Upper lobe of right lung (tissue), 1 donor: Measurements from ENCODE around the gene SPRR2E. TPM values are rescaled to one million over a fixed set of nuclear protein-coding genes. Genes with fewer than 3 reads are reported as not detected.
"Not testable (repeated sequence)": the region's sequence is repeated elsewhere in the genome, so short reads cannot be mapped to it uniquely, and the experiment has no call there.

ENCODE experiments used
- ATAC-seq: fragments of 200-7000 bp; cut with Tn5 transposase; one replicate; pipeline ENCODE4 v1.9.1; 2020; ENCODE audit warnings: mild to moderate bottlenecking, moderate library complexity
- DNase-seq: peaks from one replicate; pipeline ENCODE4 v3.0.0-alpha.2; 2020
- H3K27ac ChIP-seq: fragments of 200-600 bp; one replicate; pipeline ENCODE4 v1.8.0; 2022
- H3K27me3 ChIP-seq: fragments of 200-600 bp; one replicate; pipeline ENCODE4 v1.8.0; 2022; ENCODE audit warnings: mild to moderate bottlenecking
- H3K36me3 ChIP-seq: fragments of 200-600 bp; one replicate; pipeline ENCODE4 v1.8.0; 2022
- H3K4me1 ChIP-seq: fragments of 200-600 bp; one replicate; pipeline ENCODE4 v1.8.0; 2022
- H3K4me3 ChIP-seq: fragments of 200-600 bp; one replicate; pipeline ENCODE4 v1.8.0; 2022; ENCODE audit warnings: mild to moderate bottlenecking
- H3K9me3 ChIP-seq: fragments of 200-600 bp; one replicate; pipeline ENCODE4 v1.8.0; 2022
- CTCF ChIP-seq: fragments of 200-600 bp; IDR thresholded peaks from one replicate; pipeline ENCODE4 v1.8.0; 2022; ENCODE audit warnings: antibody characterized with exemption
- intact Hi-C: fragments of 100-400 bp; cut with DNase I; formaldehyde crosslinking; loops from one replicate; pipeline ENCODE4 v1.11.0; 2022
- total RNA-seq: library from RNA; stranded (reverse); fragmentation: NEBNext Ultra II Directional; extraction: Animal tissue kit (Norgen Biotek cat#: 25700); gene quantifications from one replicate; pipeline ENCODE4 v1.2.1, GENCODE V29; 2021
- donor health status: DM: no; HTN: yes; CAD: no; lungs with severe emphysema.

SPRR2E gene
- total RNA-seq, 1 donor from 2014 or later, result not detected

GRCh38 chr1:153058154-153058553, 36.2 kb downstream of the SPRR2E start:
- no peaks in the 10 kb centered on the region for H3K36me3 ChIP-seq
- intact Hi-C loops, result no loop called here
- DNase-seq (no peak), ATAC-seq (no peak)
- H3K4me3 ChIP-seq, result no peak overlapping the region
- H3K27me3 ChIP-seq, result no peaks in the 10 kb centered on the region
- H3K27ac ChIP-seq, result no peak overlapping the region
- no peaks in the 10 kb centered on the region for H3K4me1 ChIP-seq
- TF ChIP-seq CTCF, result no peak
- no peaks in the 10 kb centered on the region for H3K9me3 ChIP-seq

DNA sequence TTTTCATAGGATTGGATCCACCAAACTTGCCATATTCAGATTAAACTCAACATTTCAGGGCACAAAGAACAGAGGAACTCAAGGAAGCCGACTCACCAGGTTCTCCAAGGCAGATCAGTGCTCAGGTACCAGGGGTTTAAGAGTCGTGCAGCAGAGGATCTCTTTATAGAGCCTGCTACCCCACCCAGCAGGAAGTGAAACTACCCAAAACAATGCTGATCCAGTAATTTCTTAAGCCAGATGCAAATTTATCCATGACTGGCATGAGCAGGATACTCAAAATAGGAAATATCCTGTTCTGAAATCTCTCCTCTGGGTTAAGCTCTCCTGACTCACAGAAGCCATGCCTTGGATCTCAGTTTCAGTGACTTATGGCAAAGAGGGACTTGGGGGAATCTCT, 37.0 kb downstream of the SPRR2E start, which contains the start of gene SPRR2A:
Gene SPRR2A (minus strand): TSS at position 138 of the 400 bp plus-strand sequence. CDS start 777 bp downstream, outside the sequence.
- Histone ChIP-seq H3K36me3 (no peaks in the 10 kb centered on the region), H3K4me1 (no peaks in the 10 kb centered on the region), H3K27ac (no peak within 1 kb of the TSS), H3K27me3 (no peaks in the 10 kb centered on the region), H3K9me3 (no peaks in the 10 kb centered on the region), H3K4me3 (no peak within 1 kb of the TSS)
- TF ChIP-seq CTCF, result no peak
- ATAC-seq (no peak), DNase-seq (no peak)
- intact Hi-C loops, result no loop called here

DNA sequence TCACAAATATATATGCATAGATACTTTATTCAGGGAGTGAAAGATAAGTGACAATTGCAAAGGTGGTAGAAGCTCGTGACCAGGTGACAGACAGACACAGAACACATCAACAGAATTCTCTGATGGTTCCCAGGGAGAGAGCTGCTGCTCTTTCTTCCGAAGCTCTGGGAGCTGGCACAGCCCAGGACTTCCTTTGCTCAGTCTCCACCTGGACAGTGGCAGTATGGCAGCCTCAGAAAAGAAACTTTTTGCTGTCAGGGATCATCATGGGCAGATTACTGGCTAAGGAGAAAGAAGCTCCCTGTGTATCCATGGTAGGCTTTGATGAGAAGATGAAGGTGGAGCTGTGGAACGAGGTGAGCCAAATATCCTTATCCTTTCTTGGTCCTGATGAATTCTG, 38.2 kb downstream of the SPRR2E start:
- H3K27ac ChIP-seq, H3K36me3 ChIP-seq, H3K9me3 ChIP-seq, H3K27me3 ChIP-seq, intact Hi-C loops, ATAC-seq, H3K4me1 ChIP-seq, DNase-seq, H3K4me3 ChIP-seq: not testable (repeated sequence)

DNA sequence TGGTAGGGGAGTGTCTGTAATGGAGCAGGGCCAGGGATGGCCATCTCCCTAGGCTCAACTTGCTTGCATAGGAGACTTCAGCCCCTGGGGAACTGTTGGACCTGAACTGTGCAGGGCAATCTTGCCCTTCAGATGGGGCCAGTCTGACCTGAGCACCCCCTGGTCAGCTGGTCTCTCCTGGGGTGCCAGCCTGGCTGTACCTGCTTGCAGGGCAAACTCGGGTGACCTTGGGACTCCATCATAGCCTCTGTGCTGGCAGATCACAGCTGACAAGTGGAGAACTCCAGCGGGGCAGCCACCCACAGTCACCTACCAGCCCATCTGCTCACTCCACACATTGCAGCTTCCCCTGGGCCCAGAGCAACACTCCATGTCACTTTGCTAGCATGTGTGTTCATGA, 45.1 kb downstream of the SPRR2E start:
- DNase-seq (no peak), ATAC-seq (peak; percentile 19)
- Histone ChIP-seq H3K27me3 (no peaks in the 10 kb centered on the region), H3K4me3 (no peak overlapping the region), H3K36me3 (no peaks in the 10 kb centered on the region), H3K4me1 (no peaks in the 10 kb centered on the region), H3K27ac (no peak overlapping the region), H3K9me3 (no peaks in the 10 kb centered on the region)
- TF ChIP-seq CTCF, result no peak
- intact Hi-C loops, result no loop called here

Other genes starting within 250 kb of the SPRR2E start
- not detected for gene LCE7A, start 234.5 kb downstream of the SPRR2E start, total RNA-seq
- not detected for gene SMCP, start 216.2 kb downstream of the SPRR2E start, total RNA-seq
- not detected for gene IVL, start 186.0 kb downstream of the SPRR2E start, total RNA-seq
- gene SPRR5, start 147.3 kb downstream of the SPRR2E start, total RNA-seq, result not detected
- not detected for gene SPRR4, start 123.9 kb downstream of the SPRR2E start, total RNA-seq
- not detected for gene SPRR1A, start 110.4 kb downstream of the SPRR2E start, total RNA-seq
- gene SPRR3, start 92.8 kb downstream of the SPRR2E start, total RNA-seq, result not detected
- gene SPRR1B, start 63.3 kb downstream of the SPRR2E start, total RNA-seq, result not detected
- gene SPRR2D, start 53.4 kb downstream of the SPRR2E start, total RNA-seq, result not detected
- not detected for gene SPRR2A, start 37.0 kb downstream of the SPRR2E start, total RNA-seq
- not detected for gene SPRR2B, start 22.9 kb downstream of the SPRR2E start, total RNA-seq
- gene SPRR2F, start 19.0 kb upstream of the SPRR2E start, total RNA-seq, result not detected
- gene SPRR2G, start 56.4 kb upstream of the SPRR2E start, total RNA-seq, result not detected
- not detected for gene LELP1, start 108.9 kb upstream of the SPRR2E start, total RNA-seq
- not detected for gene PRR9, start 123.1 kb upstream of the SPRR2E start, total RNA-seq
- not detected for gene LORICRIN, start 165.2 kb upstream of the SPRR2E start, total RNA-seq
- not detected for gene PGLYRP3, start 218.4 kb upstream of the SPRR2E start, total RNA-seq